Panc1 (cell line): ENCODE data around the gene PRSS50. TPM values are rescaled to one million over a fixed set of nuclear protein-coding genes. Genes with fewer than 3 reads are reported as not detected.
"Not testable (repeated sequence)": the region's sequence is repeated elsewhere in the genome, so short reads cannot be mapped to it uniquely, and the experiment has no call there.

ENCODE experiments used
- ATAC-seq: fragments of 200-7000 bp; cut with Tn5 transposase; 2 replicates; pipeline ENCODE4 v1.9.1; 2020; ENCODE audit warnings: mild to moderate bottlenecking, moderate library complexity
- BruUV-seq: library from RNA; stranded (reverse); fragments of 400-500 nt; replicated peaks from 2 replicates; lab custom pipeline; 2021; lab: Mats Ljungman, UMichigan
- CTCF ChIA-PET: fragments of 300-600 bp; sonication (Branson Sonifier 250); formaldehyde crosslinking; loops from one replicate; lab custom pipeline; 2022; ENCODE audit warnings: antibody characterized with exemption; lab: Charles Lee
- POLR2A ChIA-PET: fragments of 300-600 bp; sonication (Branson Sonifier 250); formaldehyde crosslinking; loops from one replicate; lab custom pipeline; 2022; ENCODE audit warnings: antibody characterized with exemption; lab: Charles Lee
- DNase-seq: peaks from one replicate; pipeline ENCODE4 v3.0.0-alpha.2; 2010; ENCODE audit warnings: low read depth, low spot score
- H3K27ac ChIP-seq: 2 replicates; pipeline ENCODE4 v1.5.1; 2011; ENCODE audit warnings: mild to moderate bottlenecking, low read length, inconsistent platforms
- H3K27me3 ChIP-seq: fragments of 200-500 bp; sonication (Bioruptor generic); 2 replicates; pipeline ENCODE4 v1.6.0; 2014; ENCODE audit warnings: low read length, inconsistent platforms; ENCODE audit not compliant: control insufficient read depth, insufficient read depth
- H3K36me3 ChIP-seq: fragments of 200-500 bp; sonication (Bioruptor generic); 2 replicates; pipeline ENCODE4 v1.5.1; 2014; ENCODE audit warnings: inconsistent platforms, mild to moderate bottlenecking, low read length, moderate library complexity; ENCODE audit not compliant: control insufficient read depth, insufficient read depth
- H3K4me1 ChIP-seq: 2 replicates; pipeline ENCODE4 v1.5.1; 2011; ENCODE audit warnings: inconsistent platforms, mild to moderate bottlenecking, low read length, moderate library complexity; ENCODE audit not compliant: control insufficient read depth, insufficient read depth
- H3K4me3 ChIP-seq, 2 experiments: 2 replicates each; pipeline ENCODE4 v1.5.1; 2011 to 2012; ENCODE audit warnings: low read depth in 2 of 2, low read length in 2 of 2, mild to moderate bottlenecking in 2 of 2, inconsistent platforms in 1 of 2, moderate library complexity in 1 of 2
- H3K9me3 ChIP-seq: fragments of 200-500 bp; sonication (Bioruptor generic); 2 replicates; pipeline ENCODE4 v1.5.1; 2014; ENCODE audit warnings: low read depth, mild to moderate bottlenecking, inconsistent platforms, low read length, moderate library complexity; ENCODE audit not compliant: control insufficient read depth, insufficient read depth
- POLR2AphosphoS5 ChIP-seq: IDR thresholded peaks from 2 replicates; pipeline ENCODE4 v1.6.1; 2012; ENCODE audit warnings: mild to moderate bottlenecking, low read depth, low read length, moderate library complexity
- SIN3A ChIP-seq: IDR thresholded peaks from 2 replicates; pipeline ENCODE4 v1.6.1; 2012; ENCODE audit warnings: low read depth, mild to moderate bottlenecking, low read length, moderate library complexity, borderline replicate concordance; ENCODE audit not compliant: insufficient read depth
- TCF7L2 ChIP-seq: IDR thresholded peaks from 2 replicates; pipeline ENCODE4 v1.6.1; 2011; ENCODE audit warnings: mild to moderate bottlenecking, low read depth, low read length, inconsistent platforms
- in situ Hi-C: cut with HindIII; loops from 2 replicates; pipeline ENCODE4 v1.10.0; 2016; ENCODE audit warnings: low sequenced_read_pairs, low pct_unique_long_range_greater_than_20kb
- intact Hi-C: fragments of 100-400 bp; cut with micrococcal nuclease; formaldehyde crosslinking; loops from one replicate; pipeline ENCODE4 v1.10.0; 2022; ENCODE audit not compliant: unreplicated experiment
- total RNA-seq: library from RNA; stranded (reverse); gene quantifications from one replicate; pipeline ENCODE4 v1.2.1, GENCODE V29; 2021; ENCODE audit not compliant: unreplicated experiment
- TF ChIP-seq, protein P1 (sequence below): fragments of 450-650 bp; IDR thresholded peaks from 2 replicates; pipeline ENCODE4 v1.5.1; 2017; ENCODE audit warnings: mild to moderate bottlenecking
- TF ChIP-seq, protein P2 (sequence below), 2 experiments: IDR thresholded peaks; 2 replicates each; pipeline ENCODE4 v1.6.1; 2011 to 2012; ENCODE audit warnings: low read depth in 2 of 2, control low read depth in 1 of 2, low read length in 1 of 2, mild to moderate bottlenecking in 1 of 2, moderate library complexity in 1 of 2; ENCODE audit not compliant: insufficient read depth in 1 of 2

Gene PRSS50
- total RNA-seq, 1 experiment from 2014 or later = 0.13 TPM

DNA sequence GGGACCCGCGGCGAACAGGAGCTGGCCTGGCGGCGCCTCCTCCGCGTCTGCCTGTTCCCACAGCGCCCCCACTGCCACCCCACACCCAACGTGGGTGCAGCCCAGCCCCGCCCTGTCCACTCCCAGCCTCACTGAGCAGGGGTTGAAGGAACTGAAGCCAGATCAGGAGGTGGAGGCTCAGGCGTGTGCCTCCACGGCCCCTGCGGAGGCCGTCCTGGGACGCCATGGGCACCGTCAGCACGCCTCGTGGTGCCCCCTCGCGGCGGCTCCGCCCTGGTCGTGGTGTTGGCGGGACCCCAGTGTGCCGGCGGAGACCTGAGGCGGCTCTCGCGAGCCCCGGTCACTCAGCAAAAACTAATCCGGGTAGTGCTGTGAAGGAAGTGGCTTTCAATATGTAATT, 39.0 kb upstream of the PRSS50 start:
- intact Hi-C loops (no loop called here), in situ Hi-C loops (no loop called here)
- Histone ChIP-seq H3K4me3 (no peak overlapping the region), H3K36me3 (no peaks in the 10 kb centered on the region), H3K4me1 (no peaks in the 10 kb centered on the region), H3K27me3 (no peaks in the 10 kb centered on the region), H3K9me3 (no peaks in the 10 kb centered on the region), H3K27ac (no peak overlapping the region)
- ATAC-seq (no peak), DNase-seq (no peak)
- POLR2A ChIA-PET = no interaction called here
- no TSS peak for BruUV-seq
- TF ChIP-seq SIN3A (no peak), POLR2AphosphoS5 (no peak), TCF7L2 (no peak)
- TF ChIP-seq, protein P1, sequence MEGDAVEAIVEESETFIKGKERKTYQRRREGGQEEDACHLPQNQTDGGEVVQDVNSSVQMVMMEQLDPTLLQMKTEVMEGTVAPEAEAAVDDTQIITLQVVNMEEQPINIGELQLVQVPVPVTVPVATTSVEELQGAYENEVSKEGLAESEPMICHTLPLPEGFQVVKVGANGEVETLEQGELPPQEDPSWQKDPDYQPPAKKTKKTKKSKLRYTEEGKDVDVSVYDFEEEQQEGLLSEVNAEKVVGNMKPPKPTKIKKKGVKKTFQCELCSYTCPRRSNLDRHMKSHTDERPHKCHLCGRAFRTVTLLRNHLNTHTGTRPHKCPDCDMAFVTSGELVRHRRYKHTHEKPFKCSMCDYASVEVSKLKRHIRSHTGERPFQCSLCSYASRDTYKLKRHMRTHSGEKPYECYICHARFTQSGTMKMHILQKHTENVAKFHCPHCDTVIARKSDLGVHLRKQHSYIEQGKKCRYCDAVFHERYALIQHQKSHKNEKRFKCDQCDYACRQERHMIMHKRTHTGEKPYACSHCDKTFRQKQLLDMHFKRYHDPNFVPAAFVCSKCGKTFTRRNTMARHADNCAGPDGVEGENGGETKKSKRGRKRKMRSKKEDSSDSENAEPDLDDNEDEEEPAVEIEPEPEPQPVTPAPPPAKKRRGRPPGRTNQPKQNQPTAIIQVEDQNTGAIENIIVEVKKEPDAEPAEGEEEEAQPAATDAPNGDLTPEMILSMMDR = no peak
- TF ChIP-seq, protein P2, sequence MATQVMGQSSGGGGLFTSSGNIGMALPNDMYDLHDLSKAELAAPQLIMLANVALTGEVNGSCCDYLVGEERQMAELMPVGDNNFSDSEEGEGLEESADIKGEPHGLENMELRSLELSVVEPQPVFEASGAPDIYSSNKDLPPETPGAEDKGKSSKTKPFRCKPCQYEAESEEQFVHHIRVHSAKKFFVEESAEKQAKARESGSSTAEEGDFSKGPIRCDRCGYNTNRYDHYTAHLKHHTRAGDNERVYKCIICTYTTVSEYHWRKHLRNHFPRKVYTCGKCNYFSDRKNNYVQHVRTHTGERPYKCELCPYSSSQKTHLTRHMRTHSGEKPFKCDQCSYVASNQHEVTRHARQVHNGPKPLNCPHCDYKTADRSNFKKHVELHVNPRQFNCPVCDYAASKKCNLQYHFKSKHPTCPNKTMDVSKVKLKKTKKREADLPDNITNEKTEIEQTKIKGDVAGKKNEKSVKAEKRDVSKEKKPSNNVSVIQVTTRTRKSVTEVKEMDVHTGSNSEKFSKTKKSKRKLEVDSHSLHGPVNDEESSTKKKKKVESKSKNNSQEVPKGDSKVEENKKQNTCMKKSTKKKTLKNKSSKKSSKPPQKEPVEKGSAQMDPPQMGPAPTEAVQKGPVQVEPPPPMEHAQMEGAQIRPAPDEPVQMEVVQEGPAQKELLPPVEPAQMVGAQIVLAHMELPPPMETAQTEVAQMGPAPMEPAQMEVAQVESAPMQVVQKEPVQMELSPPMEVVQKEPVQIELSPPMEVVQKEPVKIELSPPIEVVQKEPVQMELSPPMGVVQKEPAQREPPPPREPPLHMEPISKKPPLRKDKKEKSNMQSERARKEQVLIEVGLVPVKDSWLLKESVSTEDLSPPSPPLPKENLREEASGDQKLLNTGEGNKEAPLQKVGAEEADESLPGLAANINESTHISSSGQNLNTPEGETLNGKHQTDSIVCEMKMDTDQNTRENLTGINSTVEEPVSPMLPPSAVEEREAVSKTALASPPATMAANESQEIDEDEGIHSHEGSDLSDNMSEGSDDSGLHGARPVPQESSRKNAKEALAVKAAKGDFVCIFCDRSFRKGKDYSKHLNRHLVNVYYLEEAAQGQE (IDR thresholded peaks at IDR 0.05; ENCODE audit: insufficient read depth in 1 of 2, low read depth in 2 of 2, low read length in 1 of 2) = no peak
- CTCF ChIA-PET = no interaction called here

DNA sequence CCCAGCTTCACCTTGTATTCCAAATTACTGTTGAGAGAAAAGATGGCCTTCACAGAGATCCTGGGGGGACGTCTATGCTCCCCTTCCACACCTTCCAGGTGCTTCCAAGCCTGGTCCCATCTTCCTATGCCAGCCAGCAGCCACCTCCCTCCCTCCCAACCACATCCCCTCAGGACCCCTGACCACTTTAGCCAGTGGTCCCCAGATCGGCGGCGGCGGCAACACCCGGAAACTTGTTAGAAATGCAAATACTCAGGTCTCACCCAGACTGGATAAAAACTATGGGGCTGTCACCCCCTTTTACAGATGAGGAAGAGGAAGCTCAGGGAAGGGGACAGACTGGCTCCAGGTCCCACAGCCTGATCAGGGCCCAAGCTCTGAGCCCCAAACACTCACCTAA, 38.0 kb upstream of the PRSS50 start:
- DNase-seq (no peak), ATAC-seq (no peak)
- in situ Hi-C loops = no loop called here
- intact Hi-C loops = no loop called here
- TF ChIP-seq, protein P2 (IDR thresholded peaks at IDR 0.05; ENCODE audit: insufficient read depth in 1 of 2, low read depth in 2 of 2, low read length in 1 of 2) = no peak
- TF ChIP-seq POLR2AphosphoS5 = no peak
- no peak for TF ChIP-seq TCF7L2
- no peak for TF ChIP-seq SIN3A
- TF ChIP-seq, protein P1 = no peak
- Histone ChIP-seq H3K4me1 (no peaks in the 10 kb centered on the region), H3K4me3 (no peak overlapping the region), H3K9me3 (no peaks in the 10 kb centered on the region), H3K27me3 (no peaks in the 10 kb centered on the region), H3K27ac (no peak overlapping the region), H3K36me3 (no peaks in the 10 kb centered on the region)
- no TSS peak for BruUV-seq
- ChIA-PET POLR2A (no interaction called here), CTCF (no interaction called here)

DNA sequence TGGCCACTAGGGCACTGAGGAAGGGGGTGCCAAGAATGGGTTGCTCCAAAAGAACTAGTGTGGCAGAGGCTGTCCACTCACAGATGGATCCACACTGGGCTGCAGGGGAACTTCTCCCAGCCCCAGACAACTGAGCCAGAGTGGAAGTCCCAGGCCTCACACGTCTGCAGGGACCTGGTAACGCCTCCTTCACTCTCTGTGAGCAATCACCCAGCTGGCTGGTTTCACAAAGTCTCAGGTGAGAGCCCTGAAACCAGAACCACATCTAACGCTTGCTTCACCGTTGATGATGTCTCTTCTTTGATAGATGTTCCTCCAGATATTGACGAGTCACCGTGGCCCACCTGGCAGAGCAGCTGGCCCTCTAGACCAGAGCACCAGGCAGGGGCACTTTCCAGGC, 35.5 kb upstream of the PRSS50 start:
- DNase-seq, BruUV-seq, H3K27ac ChIP-seq, H3K36me3 ChIP-seq, intact Hi-C loops, POLR2A ChIA-PET, H3K9me3 ChIP-seq, CTCF ChIA-PET, H3K27me3 ChIP-seq, in situ Hi-C loops, H3K4me1 ChIP-seq, H3K4me3 ChIP-seq, ATAC-seq: not testable (repeated sequence)
